HFF-Myc (cell line): Measurements from ENCODE around the gene CCNI.
A peak's percentile ranks its signal among the peaks of the same experiment; 100 is the strongest.
"Not testable (repeated sequence)": the region's sequence is repeated elsewhere in the genome, so short reads cannot be mapped to it uniquely, and the experiment has no call there.

Source experiments
- DNase-seq: peaks from one replicate; pipeline ENCODE4 v3.0.0-alpha.2; 2011; ENCODE audit warnings: low read depth; ENCODE audit errors: extremely low read depth
- H3K4me3 ChIP-seq: replicated peaks from 2 replicates; pipeline ENCODE4 v1.5.1; 2011; ENCODE audit warnings: low read depth, mild to moderate bottlenecking, control low read depth, low read length
- TF ChIP-seq, protein P1 (sequence below): IDR thresholded peaks from 2 replicates; pipeline ENCODE4 v1.5.1; 2012; ENCODE audit warnings: mild to moderate bottlenecking, low read depth, low read length, control low read depth; ENCODE audit errors: missing control alignments

The CCNI gene

DNA sequence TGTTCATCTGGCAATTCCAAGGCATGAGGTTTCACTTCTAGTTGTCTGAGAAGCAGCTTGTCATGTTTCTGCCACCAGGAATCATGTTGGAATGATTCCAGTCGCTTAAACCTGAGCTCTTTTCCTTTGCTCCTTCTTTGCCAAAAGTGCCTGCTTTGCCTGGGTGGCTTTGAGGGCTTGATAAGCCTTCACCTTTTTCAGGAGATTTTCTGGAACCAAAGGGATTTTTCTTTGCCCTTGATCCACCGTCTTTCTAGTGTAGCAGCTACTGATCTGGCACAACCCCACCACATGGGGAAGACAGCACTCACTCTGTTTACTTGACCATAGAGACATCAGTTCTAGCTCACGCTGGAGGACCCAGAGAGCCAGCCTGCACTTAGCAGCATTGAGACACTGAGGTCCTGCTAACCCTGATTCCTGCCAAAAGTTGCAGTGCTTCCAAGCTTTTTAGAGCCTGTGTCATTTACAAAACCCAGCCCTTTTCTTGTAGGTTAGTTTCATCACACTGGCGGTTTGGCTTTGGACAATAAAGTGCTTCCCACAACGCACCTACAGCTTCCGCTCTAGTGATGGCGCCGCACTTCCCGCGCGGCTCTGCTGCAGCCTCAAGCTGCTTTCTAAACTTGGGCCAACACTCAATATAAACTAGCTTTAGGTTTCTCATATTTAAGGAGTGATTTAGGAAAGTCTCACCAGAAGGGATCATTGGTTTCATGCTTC, 7.3 kb upstream of the CCNI start:
- DNase-seq, result no peak
- TF ChIP-seq, protein P1, sequence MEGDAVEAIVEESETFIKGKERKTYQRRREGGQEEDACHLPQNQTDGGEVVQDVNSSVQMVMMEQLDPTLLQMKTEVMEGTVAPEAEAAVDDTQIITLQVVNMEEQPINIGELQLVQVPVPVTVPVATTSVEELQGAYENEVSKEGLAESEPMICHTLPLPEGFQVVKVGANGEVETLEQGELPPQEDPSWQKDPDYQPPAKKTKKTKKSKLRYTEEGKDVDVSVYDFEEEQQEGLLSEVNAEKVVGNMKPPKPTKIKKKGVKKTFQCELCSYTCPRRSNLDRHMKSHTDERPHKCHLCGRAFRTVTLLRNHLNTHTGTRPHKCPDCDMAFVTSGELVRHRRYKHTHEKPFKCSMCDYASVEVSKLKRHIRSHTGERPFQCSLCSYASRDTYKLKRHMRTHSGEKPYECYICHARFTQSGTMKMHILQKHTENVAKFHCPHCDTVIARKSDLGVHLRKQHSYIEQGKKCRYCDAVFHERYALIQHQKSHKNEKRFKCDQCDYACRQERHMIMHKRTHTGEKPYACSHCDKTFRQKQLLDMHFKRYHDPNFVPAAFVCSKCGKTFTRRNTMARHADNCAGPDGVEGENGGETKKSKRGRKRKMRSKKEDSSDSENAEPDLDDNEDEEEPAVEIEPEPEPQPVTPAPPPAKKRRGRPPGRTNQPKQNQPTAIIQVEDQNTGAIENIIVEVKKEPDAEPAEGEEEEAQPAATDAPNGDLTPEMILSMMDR, result no peak
- H3K4me3 ChIP-seq, result no peak overlapping the region

DNA sequence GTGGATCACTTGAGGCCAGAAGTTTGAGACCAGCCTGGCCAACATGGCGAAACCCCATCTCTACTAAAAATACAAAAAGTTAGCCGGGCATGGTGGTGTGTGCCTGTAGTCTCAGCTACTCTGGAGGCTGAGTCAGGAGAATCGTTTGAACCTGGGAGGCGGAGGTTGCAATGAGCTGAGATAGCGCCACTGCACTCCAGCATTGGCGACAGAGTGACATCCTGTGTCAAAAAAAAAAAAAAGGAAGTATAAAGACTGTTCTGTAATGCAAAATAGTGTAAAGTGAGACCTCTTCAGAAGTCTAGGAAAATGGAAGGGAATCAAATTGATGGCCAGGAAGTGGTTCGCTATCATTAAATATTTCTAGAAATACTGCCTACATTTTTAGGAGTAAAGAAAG, 5.0 kb upstream of the CCNI start:
- not testable (repeated sequence) for H3K4me3 ChIP-seq, DNase-seq

- no peak overlapping the region for H3K4me3 ChIP-seq
- TF ChIP-seq, protein P1, result no peak
- no peak for DNase-seq
These were observed 3.5 kb upstream of the CCNI start for GRCh38 chr4:77079281-77079680.

DNA sequence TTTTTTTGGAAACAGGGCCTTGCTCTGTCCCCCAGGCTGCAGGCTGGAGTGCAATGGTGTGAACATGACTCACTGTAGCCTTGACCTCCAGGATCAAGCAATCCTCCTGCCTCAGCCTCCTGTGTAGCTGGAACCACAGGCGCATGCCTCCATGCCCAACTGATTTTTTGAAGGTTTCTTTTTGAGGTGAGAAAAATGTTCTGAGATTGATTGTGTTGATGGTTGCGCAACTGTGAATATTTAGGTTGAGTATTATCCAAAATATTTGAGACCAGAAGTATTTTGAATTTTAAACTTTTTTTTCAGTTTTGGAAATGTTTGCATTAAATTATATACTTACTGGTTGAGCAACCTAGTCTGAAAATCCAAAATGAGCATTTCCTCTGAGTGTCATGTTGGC, 2.6 kb upstream of the CCNI start:
- DNase-seq, result no peak
- TF ChIP-seq, protein P1, result no peak
- no peak overlapping the region for H3K4me3 ChIP-seq

GRCh38 chr4:77076889-77077635, 1.3 kb upstream of the CCNI start:
- no peak for DNase-seq
- H3K4me3 ChIP-seq, result peak overlapping the region; percentile 57
- TF ChIP-seq, protein P1, result no peak

DNA sequence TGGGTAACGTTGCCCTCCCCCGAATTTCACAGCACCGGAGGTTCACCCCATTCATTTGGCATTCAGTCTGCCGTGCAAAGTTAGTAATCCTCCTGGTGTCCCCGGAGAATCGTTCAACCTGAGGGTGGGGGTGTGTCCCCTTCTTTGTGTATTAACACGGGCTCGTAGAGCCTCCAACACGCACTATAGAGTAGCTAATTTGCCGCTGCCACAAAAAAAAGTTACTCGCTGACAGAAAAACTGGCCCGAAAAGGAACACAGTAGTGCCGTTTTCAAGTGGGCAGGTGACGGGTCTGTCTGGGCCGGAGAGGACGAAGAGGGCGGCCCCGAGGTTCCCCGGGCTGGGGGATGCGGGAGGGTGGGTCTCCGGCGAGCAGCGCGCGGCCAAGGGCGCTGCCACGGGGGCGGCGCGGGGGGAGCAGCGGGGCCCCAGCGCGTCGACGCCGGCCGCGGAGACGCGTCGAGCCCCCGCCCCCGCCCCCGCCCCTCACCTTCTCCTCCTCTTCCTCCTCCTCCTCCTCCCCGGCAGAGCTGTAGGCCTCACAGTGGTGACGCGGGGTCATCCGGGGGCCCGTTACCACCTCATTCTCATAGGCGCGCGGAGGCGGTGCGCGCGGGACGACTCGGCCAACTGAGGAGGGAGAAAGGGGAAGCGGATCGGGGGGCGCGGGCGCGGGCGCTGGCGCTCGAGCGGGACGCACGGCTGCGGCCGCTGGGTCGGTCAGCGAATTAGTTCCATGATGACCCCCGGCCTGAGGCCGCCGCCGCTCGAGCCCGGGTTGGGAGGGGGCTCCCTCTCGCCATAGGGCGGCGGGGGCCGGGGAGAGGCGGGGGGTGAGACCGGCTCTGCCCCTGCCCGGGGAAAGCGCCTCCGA, 571 bp downstream of the CCNI start:
- no peak for DNase-seq
- TF ChIP-seq, protein P1, result no peak
- peak overlapping the region; percentile 57 for H3K4me3 ChIP-seq

DNA sequence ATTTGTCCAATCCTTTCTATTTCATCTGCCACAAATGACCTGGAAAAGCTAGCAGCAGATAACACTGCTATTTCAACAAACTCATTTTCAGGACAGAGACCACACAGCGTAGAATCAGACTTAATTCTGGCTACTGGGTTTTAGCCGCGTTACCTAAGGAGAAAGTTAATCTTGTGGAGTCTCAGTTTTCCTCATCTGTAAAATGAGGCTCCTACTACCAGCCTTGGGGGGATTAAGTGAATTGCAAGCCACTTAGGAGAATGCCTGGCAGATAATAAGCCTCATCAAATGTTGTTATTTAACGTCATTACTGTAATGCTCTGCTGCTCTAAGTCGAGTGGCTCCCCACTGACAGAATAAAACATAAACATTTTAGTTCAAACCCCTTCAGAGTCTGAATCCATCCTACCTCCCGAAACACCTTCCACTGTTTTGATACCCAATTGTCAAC, 1.4 kb downstream of the CCNI start:
- TF ChIP-seq, protein P1, result no peak
- DNase-seq, result no peak
- H3K4me3 ChIP-seq, result peak overlapping the region; percentile 57
